ENCODE results near the gene MIDN. TPM values are rescaled to one million over a fixed set of nuclear protein-coding genes. Genes with fewer than 3 reads are reported as not detected.
A peak's percentile ranks its signal among the peaks of the same experiment; 100 is the strongest.

The MIDN gene
- total and polyA plus RNA-seq, 5 donors, result 45.6 to 123 (median 60.1) TPM

- no peak for ATAC-seq
- 4% methylated on average over 41 of the region's 41 CpGs for WGBS
- no peaks in the 10 kb centered on the region for H3K27me3 ChIP-seq (ENCODE audit: control insufficient read depth, insufficient read depth)
- H3K4me1 ChIP-seq (ENCODE audit: control insufficient read depth, insufficient read depth, low read length), result peaks cover 15% of the 10 kb centered on the region
- no peaks in the 10 kb centered on the region for H3K9me3 ChIP-seq (ENCODE audit: control insufficient read depth, low read length)
- H3K27ac ChIP-seq (ENCODE audit: low read length), result peak overlapping the region; percentile 98
- peak overlapping the region; percentile 68 for H3K4me3 ChIP-seq (ENCODE audit: low read length)
- intact Hi-C loops (cut with DNase I), result no loop called here
- DNase-seq, result peak; percentile 78 to 93 (median 93)
Measured at GRCh38 chr19:1251330-1252220, 3.2 kb downstream of the MIDN start.

GRCh38 chr19:1252221-1252820, 3.9 kb downstream of the MIDN start:
- Histone ChIP-seq H3K4me1 (ENCODE audit: control insufficient read depth, insufficient read depth, low read length) (peaks cover 15% of the 10 kb centered on the region), H3K9me3 (ENCODE audit: control insufficient read depth, low read length) (no peaks in the 10 kb centered on the region), H3K27me3 (ENCODE audit: control insufficient read depth, insufficient read depth) (no peaks in the 10 kb centered on the region), H3K4me3 (ENCODE audit: low read length) (peak overlapping the region; percentile 68), H3K27ac (ENCODE audit: low read length) (peak overlapping the region; percentile 98)
- ATAC-seq (peak; percentile 56 to 62), DNase-seq (peak; percentile 96 to 98 (median 97))
- 1% methylated on average over 30 of the region's 30 CpGs for WGBS
- intact Hi-C loops (cut with DNase I), result no loop called here

- peaks cover 13% of the 10 kb centered on the region for H3K4me1 ChIP-seq (ENCODE audit: control insufficient read depth, insufficient read depth, low read length)
- H3K27ac ChIP-seq (ENCODE audit: low read length), result peak overlapping the region; percentile 98
- peak; percentile 58 to 64 for ATAC-seq
- H3K4me3 ChIP-seq (ENCODE audit: low read length), result peak overlapping the region; percentile 68
- under 1% methylated on average over 26 of the region's 26 CpGs for WGBS
- H3K27me3 ChIP-seq (ENCODE audit: control insufficient read depth, insufficient read depth), result no peaks in the 10 kb centered on the region
- intact Hi-C loops (cut with DNase I), result no loop called here
- DNase-seq, result peak; percentile 94 to 97 (median 96)
- H3K9me3 ChIP-seq (ENCODE audit: control insufficient read depth, low read length), result no peaks in the 10 kb centered on the region
Measured at GRCh38 chr19:1252821-1253513, 4.6 kb downstream of the MIDN start.

GRCh38 chr19:1253514-1254080, 5.2 kb downstream of the MIDN start:
- peak in 1 of 3 donors; percentile 78 for DNase-seq
- 32% methylated on average over 23 of the region's 23 CpGs for WGBS
- Histone ChIP-seq H3K4me1 (ENCODE audit: control insufficient read depth, insufficient read depth, low read length) (peaks cover 13% of the 10 kb centered on the region), H3K27me3 (ENCODE audit: control insufficient read depth, insufficient read depth) (no peaks in the 10 kb centered on the region), H3K27ac (ENCODE audit: low read length) (peak overlapping the region; percentile 98), H3K9me3 (ENCODE audit: control insufficient read depth, low read length) (no peaks in the 10 kb centered on the region), H3K4me3 (ENCODE audit: low read length) (peak overlapping the region; percentile 68)
- ATAC-seq, result peak in 1 of 2 donors; percentile 28
- intact Hi-C loops (cut with DNase I), result no loop called here

- no peaks in the 10 kb centered on the region for H3K27me3 ChIP-seq (ENCODE audit: control insufficient read depth, insufficient read depth)
- DNase-seq (peak; percentile 50 to 79 (median 74)), ATAC-seq (no peak)
- H3K27ac ChIP-seq (ENCODE audit: low read length), result peak overlapping the region; percentile 98
- WGBS, result 70% methylated on average over 37 of the region's 37 CpGs
- H3K9me3 ChIP-seq (ENCODE audit: control insufficient read depth, low read length), result no peaks in the 10 kb centered on the region
- H3K4me3 ChIP-seq (ENCODE audit: low read length), result peak overlapping the region; percentile 68
- peaks cover 13% of the 10 kb centered on the region for H3K4me1 ChIP-seq (ENCODE audit: control insufficient read depth, insufficient read depth, low read length)
- intact Hi-C loops (cut with DNase I), result no loop called here
Measured at GRCh38 chr19:1254081-1254527, 5.7 kb downstream of the MIDN start.

- Histone ChIP-seq H3K27me3 (ENCODE audit: control insufficient read depth, insufficient read depth) (no peaks in the 10 kb centered on the region), H3K27ac (ENCODE audit: low read length) (peak overlapping the region; percentile 98), H3K4me3 (ENCODE audit: low read length) (no peak overlapping the region), H3K9me3 (ENCODE audit: control insufficient read depth, low read length) (no peaks in the 10 kb centered on the region), H3K4me1 (ENCODE audit: control insufficient read depth, insufficient read depth, low read length) (peaks cover 13% of the 10 kb centered on the region)
- no peak for DNase-seq
- WGBS, result 80% methylated on average over 20 of the region's 20 CpGs
- ATAC-seq, result no peak
- intact Hi-C loops (cut with DNase I), result no loop called here
Measured at GRCh38 chr19:1254530-1255185, 6.3 kb downstream of the MIDN start.

- no peak for DNase-seq
Measured at GRCh38 chr19:1255186-1256161, 7.1 kb downstream of the MIDN start.

GRCh38 chr19:1256646-1257474, 8.5 kb downstream of the MIDN start:
- ATAC-seq, result no peak
- no peaks in the 10 kb centered on the region for H3K27me3 ChIP-seq (ENCODE audit: control insufficient read depth, insufficient read depth)
- DNase-seq, result no peak
- no peaks in the 10 kb centered on the region for H3K9me3 ChIP-seq (ENCODE audit: control insufficient read depth, low read length)
- H3K4me1 ChIP-seq (ENCODE audit: control insufficient read depth, insufficient read depth, low read length), result peaks cover 16% of the 10 kb centered on the region
- no peak overlapping the region for H3K27ac ChIP-seq (ENCODE audit: low read length)
- intact Hi-C loops (cut with DNase I), result no loop called here
- no peak overlapping the region for H3K4me3 ChIP-seq (ENCODE audit: low read length)
- WGBS, result 79% methylated on average over 46 of the region's 46 CpGs

More at GRCh38 chr19:1255186-1256161, 7.1 kb downstream of the MIDN start:
- no peak overlapping the region for H3K4me3 ChIP-seq (ENCODE audit: low read length)
- peak overlapping the region; percentile 98 for H3K27ac ChIP-seq (ENCODE audit: low read length)
- no peaks in the 10 kb centered on the region for H3K9me3 ChIP-seq (ENCODE audit: control insufficient read depth, low read length)
- H3K4me1 ChIP-seq (ENCODE audit: control insufficient read depth, insufficient read depth, low read length), result peaks cover 13% of the 10 kb centered on the region
- H3K27me3 ChIP-seq (ENCODE audit: control insufficient read depth, insufficient read depth), result no peaks in the 10 kb centered on the region
- 85% methylated on average over 52 of the region's 52 CpGs for WGBS
- ATAC-seq, result no peak
- intact Hi-C loops (cut with DNase I), result no loop called here
